ENCODE measurements around the gene VHLL.

Gene VHLL

DNA sequence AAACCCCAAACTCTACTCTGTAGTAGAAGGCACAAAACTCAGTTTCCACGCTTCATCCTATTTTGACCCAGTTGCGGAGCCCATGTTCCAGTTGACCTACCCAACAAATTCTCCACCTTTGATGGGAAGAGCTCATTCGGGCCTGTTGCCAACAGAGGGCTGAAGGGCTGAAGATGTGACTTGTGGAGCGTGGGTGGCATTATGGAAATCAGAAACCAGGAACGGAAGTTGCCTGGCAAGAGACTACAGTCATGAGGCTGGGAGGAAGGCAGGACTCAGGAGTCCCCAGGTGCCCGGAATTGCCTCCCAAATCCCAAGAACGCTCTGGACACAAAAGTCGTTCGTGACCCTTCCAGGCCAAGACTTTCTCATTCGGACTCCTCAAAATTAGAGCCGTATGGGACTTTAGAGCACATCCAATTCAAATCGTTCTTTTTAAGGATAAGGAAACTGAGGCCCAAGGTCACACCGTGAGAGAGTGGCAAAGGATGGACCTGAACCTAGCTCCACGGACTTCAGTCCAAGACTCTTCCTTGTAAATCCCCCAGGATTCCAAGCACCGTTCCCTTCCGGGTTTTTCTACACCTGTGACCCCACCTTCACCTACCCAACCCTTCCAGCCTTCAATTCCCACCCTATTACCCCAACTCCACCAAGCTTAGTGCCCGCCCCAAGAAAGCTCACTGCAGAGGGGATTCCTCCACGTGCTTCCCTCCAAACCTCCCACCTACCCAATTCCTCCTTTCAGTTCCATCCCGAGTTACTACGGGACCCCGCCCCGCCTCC, 17.2 kb downstream of the VHLL start:
- Histone ChIP-seq H3K9ac (ENCODE audit: low read length) (peak overlapping the region; percentile 90), H3K9me2 (replicated peaks; ENCODE audit: insufficient read depth, low read length) (no peaks in the 10 kb centered on the region), H4K20me1 (ENCODE audit: low read depth, low read length) (no peaks in the 10 kb centered on the region), H3K36me3 (ENCODE audit: low read length) (0 out of 2 replicates have a peak, but pooled peaks cover 8% of the 10 kb centered on the region), H3K4me2 (ENCODE audit: low read depth, low read length, poor library complexity, severe bottlenecking) (peak overlapping the region; percentile 70), H2AFZ (ENCODE audit: low read depth, low read length, severe bottlenecking) (no peak overlapping the region), H3K9me3 (ENCODE audit: insufficient read depth, low read length) (no peaks in the 10 kb centered on the region), H3K4me3 (ENCODE audit: insufficient read depth, low read length, poor library complexity, severe bottlenecking) (peak overlapping the region; percentile 99), H3K27me3 (ENCODE audit: low read length) (no peaks in the 10 kb centered on the region), H3F3A (ENCODE audit: insufficient read depth) (0 out of 2 replicates have a peak, but pooled peaks cover 4% of the 10 kb centered on the region), H3K79me2 (ENCODE audit: insufficient read depth, low read length) (peaks cover 43% of the 10 kb centered on the region), H3K27ac (ENCODE audit: low read depth, low read length) (peak overlapping the region; percentile 66)
- TF ChIP-seq, protein P1, sequence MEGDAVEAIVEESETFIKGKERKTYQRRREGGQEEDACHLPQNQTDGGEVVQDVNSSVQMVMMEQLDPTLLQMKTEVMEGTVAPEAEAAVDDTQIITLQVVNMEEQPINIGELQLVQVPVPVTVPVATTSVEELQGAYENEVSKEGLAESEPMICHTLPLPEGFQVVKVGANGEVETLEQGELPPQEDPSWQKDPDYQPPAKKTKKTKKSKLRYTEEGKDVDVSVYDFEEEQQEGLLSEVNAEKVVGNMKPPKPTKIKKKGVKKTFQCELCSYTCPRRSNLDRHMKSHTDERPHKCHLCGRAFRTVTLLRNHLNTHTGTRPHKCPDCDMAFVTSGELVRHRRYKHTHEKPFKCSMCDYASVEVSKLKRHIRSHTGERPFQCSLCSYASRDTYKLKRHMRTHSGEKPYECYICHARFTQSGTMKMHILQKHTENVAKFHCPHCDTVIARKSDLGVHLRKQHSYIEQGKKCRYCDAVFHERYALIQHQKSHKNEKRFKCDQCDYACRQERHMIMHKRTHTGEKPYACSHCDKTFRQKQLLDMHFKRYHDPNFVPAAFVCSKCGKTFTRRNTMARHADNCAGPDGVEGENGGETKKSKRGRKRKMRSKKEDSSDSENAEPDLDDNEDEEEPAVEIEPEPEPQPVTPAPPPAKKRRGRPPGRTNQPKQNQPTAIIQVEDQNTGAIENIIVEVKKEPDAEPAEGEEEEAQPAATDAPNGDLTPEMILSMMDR (IDR thresholded peaks at IDR 0.05; ENCODE audit: insufficient read depth, low read length, poor library complexity, severe bottlenecking): no peak
- no peak for TF ChIP-seq EZH2phosphoT487 (conservative IDR thresholded peaks at IDR 0.05; ENCODE audit: low read length)

DNA sequence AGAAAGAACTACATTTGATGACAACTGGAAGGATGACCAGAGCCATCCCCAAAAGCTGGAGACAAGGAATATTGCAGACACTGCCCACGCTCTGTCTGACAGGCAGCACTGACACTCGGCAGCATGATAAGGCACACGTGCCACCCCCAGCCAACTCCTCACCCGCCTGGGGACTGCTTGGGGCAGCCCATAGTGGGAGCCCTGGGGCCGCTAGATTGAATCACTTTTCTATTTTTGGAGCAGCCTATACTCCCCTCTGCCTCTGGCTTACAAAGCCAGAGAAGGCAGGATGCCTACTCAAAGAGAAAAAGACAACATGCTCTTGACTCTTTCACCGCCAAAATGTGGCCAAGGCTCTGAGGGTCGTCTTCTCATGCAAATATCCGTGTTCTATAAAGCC, 17.8 kb downstream of the VHLL start:
- TF ChIP-seq, protein P1 (IDR thresholded peaks at IDR 0.05; ENCODE audit: insufficient read depth, low read length, poor library complexity, severe bottlenecking): no peak
- no peak for TF ChIP-seq EZH2phosphoT487 (conservative IDR thresholded peaks at IDR 0.05; ENCODE audit: low read length)
- H3K4me3 ChIP-seq (ENCODE audit: insufficient read depth, low read length, poor library complexity, severe bottlenecking): peak overlapping the region; percentile 99
- no peak overlapping the region for H2AFZ ChIP-seq (ENCODE audit: low read depth, low read length, severe bottlenecking)
- 0 out of 2 replicates have a peak, but pooled peaks cover 8% of the 10 kb centered on the region for H3K36me3 ChIP-seq (ENCODE audit: low read length)
- peaks cover 43% of the 10 kb centered on the region for H3K79me2 ChIP-seq (ENCODE audit: insufficient read depth, low read length)
- H4K20me1 ChIP-seq (ENCODE audit: low read depth, low read length): no peaks in the 10 kb centered on the region
- peak overlapping the region; percentile 90 for H3K9ac ChIP-seq (ENCODE audit: low read length)
- peak overlapping the region; percentile 66 for H3K27ac ChIP-seq (ENCODE audit: low read depth, low read length)
- H3K27me3 ChIP-seq (ENCODE audit: low read length): no peaks in the 10 kb centered on the region
- H3F3A ChIP-seq (ENCODE audit: insufficient read depth): 0 out of 2 replicates have a peak, but pooled peaks cover 4% of the 10 kb centered on the region
- peak overlapping the region; percentile 70 for H3K4me2 ChIP-seq (ENCODE audit: low read depth, low read length, poor library complexity, severe bottlenecking)
- H3K9me2 ChIP-seq (replicated peaks; ENCODE audit: insufficient read depth, low read length): no peaks in the 10 kb centered on the region
- no peaks in the 10 kb centered on the region for H3K9me3 ChIP-seq (ENCODE audit: insufficient read depth, low read length)

DNA sequence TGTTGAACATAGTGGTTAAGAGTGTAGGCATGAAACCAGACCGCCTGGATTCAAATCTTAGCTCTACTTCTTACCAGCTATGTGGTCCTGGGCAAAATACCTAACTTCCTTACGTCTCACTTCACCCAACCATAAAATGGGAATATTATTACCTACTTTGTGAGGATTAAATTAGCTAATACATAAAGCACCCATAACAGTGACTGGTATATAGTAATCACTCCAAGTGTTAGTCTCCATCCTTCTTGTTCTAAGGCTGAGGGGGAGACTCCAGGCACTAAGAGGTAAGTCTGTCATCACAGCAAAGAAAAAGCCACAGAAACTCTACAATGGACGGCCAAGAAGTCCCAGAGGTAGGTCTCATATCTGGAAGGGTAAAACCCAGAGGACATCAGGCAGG, 19.3 kb downstream of the VHLL start:
- Histone ChIP-seq H3K79me2 (ENCODE audit: insufficient read depth, low read length) (peaks cover 43% of the 10 kb centered on the region), H3K9me2 (replicated peaks; ENCODE audit: insufficient read depth, low read length) (no peaks in the 10 kb centered on the region), H3K9me3 (ENCODE audit: insufficient read depth, low read length) (no peaks in the 10 kb centered on the region), H3K27ac (ENCODE audit: low read depth, low read length) (no peak overlapping the region), H3K27me3 (ENCODE audit: low read length) (no peaks in the 10 kb centered on the region), H3K4me3 (ENCODE audit: insufficient read depth, low read length, poor library complexity, severe bottlenecking) (no peak overlapping the region), H3K4me2 (ENCODE audit: low read depth, low read length, poor library complexity, severe bottlenecking) (no peak overlapping the region), H3K36me3 (ENCODE audit: low read length) (peaks cover 14% of the 10 kb centered on the region; the same call in 1 of the 2 replicates), H3F3A (ENCODE audit: insufficient read depth) (0 out of 2 replicates have a peak, but pooled peaks cover 4% of the 10 kb centered on the region), H3K9ac (ENCODE audit: low read length) (no peak overlapping the region), H4K20me1 (ENCODE audit: low read depth, low read length) (no peaks in the 10 kb centered on the region), H2AFZ (ENCODE audit: low read depth, low read length, severe bottlenecking) (no peak overlapping the region)
- no peak for TF ChIP-seq EZH2phosphoT487 (conservative IDR thresholded peaks at IDR 0.05; ENCODE audit: low read length)
- TF ChIP-seq, protein P1 (IDR thresholded peaks at IDR 0.05; ENCODE audit: insufficient read depth, low read length, poor library complexity, severe bottlenecking): no peak

All from SU-DHL-6 (cell line).